Measurements from ENCODE around the gene TOP3A. TPM values are rescaled to one million over a fixed set of nuclear protein-coding genes. Genes with fewer than 3 reads are reported as not detected.
A peak's percentile ranks its signal among the peaks of the same experiment; 100 is the strongest.

TOP3A gene
- total RNA-seq, 1 donor from 2014 or later, result 47.0 TPM

- no peak for DNase-seq
Observed at GRCh38 chr17:18230288-18231141, 84.3 kb downstream of the TOP3A start.

GRCh38 chr17:18229771-18230170, 85.0 kb downstream of the TOP3A start:
- DNase-seq, result no peak

GRCh38 chr17:18229254-18229653, 85.5 kb downstream of the TOP3A start:
- DNase-seq, result no peak

GRCh38 chr17:18228176-18228682, 86.6 kb downstream of the TOP3A start:
- no peak for DNase-seq

- no peak for DNase-seq
Observed at GRCh38 chr17:18227635-18228034, 87.2 kb downstream of the TOP3A start.

GRCh38 chr17:18226284-18226945, 88.4 kb downstream of the TOP3A start:
- peak; percentile 21 for DNase-seq

GRCh38 chr17:18225642-18226283, 89.0 kb downstream of the TOP3A start:
- DNase-seq, result no peak

- peak; percentile 97 for DNase-seq
Observed at GRCh38 chr17:18225121-18225641, 89.6 kb downstream of the TOP3A start, which contains the start of gene LLGL1. LLGL1 (plus strand) TSS chr17:18225635; CDS start chr17:18225683, 48 bp downstream.

GRCh38 chr17:18224387-18225120, 90.2 kb downstream of the TOP3A start:
- DNase-seq, result peak; percentile 20

GRCh38 chr17:18224053-18224386, 90.8 kb downstream of the TOP3A start:
- no peak for DNase-seq

Other genes starting within 250 kb of the TOP3A start
- gene DRG2, start 227.0 kb downstream of the TOP3A start, total RNA-seq, result 44.5 and 54.1 TPM in 2 replicates
- under 0.01 and 0.60 TPM in 2 replicates for gene MYO15A, start 206.2 kb downstream of the TOP3A start, total RNA-seq
- 95.1 and 104 TPM in 2 replicates for gene ALKBH5, start 131.2 kb downstream of the TOP3A start, total RNA-seq
- 27.9 and 40.0 TPM in 2 replicates for gene LLGL1, start 89.4 kb downstream of the TOP3A start, total RNA-seq
- 409 and 588 TPM in 2 replicates for gene FLII, start 56.3 kb downstream of the TOP3A start, total RNA-seq
- gene MIEF2, start 54.3 kb downstream of the TOP3A start, total RNA-seq, result 22.4 and 22.6 TPM in 2 replicates
- gene SMCR8, start 299 bp upstream of the TOP3A start, total RNA-seq, result 18.7 and 28.8 TPM in 2 replicates
- 11.1 and 23.3 TPM in 2 replicates for gene SHMT1, start 48.6 kb upstream of the TOP3A start, total RNA-seq
- not detected in 2 replicates for gene EVPLL, start 62.8 kb upstream of the TOP3A start, total RNA-seq
- gene LGALS9C, start 161.8 kb upstream of the TOP3A start, total RNA-seq, result not detected in 2 replicates